HCT116 (cell line): Measurements from ENCODE around the gene FGF8. TPM values are rescaled to one million over a fixed set of nuclear protein-coding genes. Genes with fewer than 3 reads are reported as not detected.

Experiments used
- ATAC-seq: fragments of 200-7000 bp; cut with Tn5 transposase; 2 replicates; pipeline ENCODE4 v1.9.1; 2020; ENCODE audit warnings: mild to moderate bottlenecking, moderate library complexity
- Bru-seq: library from RNA; stranded (reverse); fragments of 400-500 nt; gene quantifications from one replicate; lab custom pipeline; 2021; lab: Mats Ljungman, UMichigan
- BruChase-seq, 2 experiments: library from RNA; stranded (reverse); fragments of 400-500 nt; gene quantifications; one replicate each; lab custom pipeline; 2021; lab: Mats Ljungman, UMichigan
- BruUV-seq: library from RNA; stranded (reverse); fragments of 400-500 nt; replicated peaks from 2 replicates; lab custom pipeline; 2021; lab: Mats Ljungman, UMichigan
- CTCF ChIA-PET: fragments of 300-600 bp; sonication (Branson Sonifier 250); formaldehyde crosslinking; loops from one replicate; lab custom pipeline; 2021; ENCODE audit warnings: antibody characterized with exemption; lab: Charles Lee
- POLR2A ChIA-PET: fragments of 300-600, 350-600 bp; sonication (Branson Sonifier 250); formaldehyde crosslinking; loops from one replicate; lab custom pipeline; 2021; ENCODE audit warnings: antibody characterized with exemption; lab: Charles Lee
- RAD21 ChIA-PET, 2 experiments: fragments of 300-600 bp; sonication (Branson Sonifier 250); formaldehyde crosslinking; loops; one replicate each; lab custom pipeline; 2023; ENCODE audit warnings: low total read pairs in 2 of 2; ENCODE audit not compliant: uncharacterized antibody in 2 of 2, unreplicated experiment in 2 of 2, low non-redundant PET in 1 of 2; lab: Charles Lee
- DNase-seq: peaks from one replicate; pipeline ENCODE4 v3.0.0-alpha.2; 2010; ENCODE audit warnings: low read depth, low spot score
- H2AFZ ChIP-seq: fragments of 200-600 bp; shearing (Covaris generic), sonication (generic); 2 replicates; pipeline ENCODE4 v1.6.1; 2017; ENCODE audit warnings: low read depth, mixed run types, mixed read lengths, antibody characterized with exemption, low read length; ENCODE audit not compliant: poor library complexity, severe bottlenecking
- H3K27ac ChIP-seq: 2 replicates; pipeline ENCODE4 v1.5.1; 2012; ENCODE audit warnings: low read depth, low read length
- H3K27me3 ChIP-seq: fragments of 200-600 bp; sonication (generic); 2 replicates; pipeline ENCODE4 v1.6.1; 2016; ENCODE audit warnings: mixed run types, low read length, mixed read lengths; ENCODE audit not compliant: insufficient read depth
- H3K36me3 ChIP-seq, 2 experiments: fragments of 200-500 bp in 1 of 2; fragments of 200-600 bp in 1 of 2; sonication (Bioruptor generic) in 1 of 2; sonication (generic) in 1 of 2; 2 replicates each; pipeline versions ENCODE4 v1.5.1 to v1.6.1; 2014 to 2016; ENCODE audit warnings: low read length in 2 of 2, inconsistent platforms in 1 of 2, mixed read lengths in 1 of 2, mixed run types in 1 of 2; ENCODE audit not compliant: insufficient read depth in 2 of 2, control insufficient read depth in 1 of 2
- H3K4me1 ChIP-seq, 2 experiments: fragments of 200-600 bp in 1 of 2; sonication (generic) in 1 of 2; 2 replicates each; pipeline versions ENCODE4 v1.5.1 to v1.6.1; 2012 to 2017; ENCODE audit warnings: low read length in 2 of 2, inconsistent platforms in 1 of 2, mild to moderate bottlenecking in 1 of 2, mixed read lengths in 1 of 2, mixed run types in 1 of 2, moderate library complexity in 1 of 2; ENCODE audit not compliant: insufficient read depth in 2 of 2, control insufficient read depth in 1 of 2
- H3K4me2 ChIP-seq: fragments of 200-600 bp; sonication (generic); 2 replicates; pipeline ENCODE4 v1.6.1; 2017; ENCODE audit warnings: mixed run types, low read length, mixed read lengths
- H3K4me3 ChIP-seq, 2 experiments: fragments of 200-600 bp in 1 of 2; sonication (generic) in 1 of 2; replicated peaks in 1 of 2; 2 replicates each; pipeline ENCODE4 v1.5.1; 2011 to 2016; ENCODE audit warnings: low read length in 2 of 2, control low read depth in 1 of 2, low read depth in 1 of 2, mild to moderate bottlenecking in 1 of 2, mixed read lengths in 1 of 2, mixed run types in 1 of 2
- H3K79me2 ChIP-seq: fragments of 200-600 bp; sonication (generic); 2 replicates; pipeline ENCODE4 v1.6.1; 2017; ENCODE audit warnings: mild to moderate bottlenecking, mixed run types, low read length, moderate library complexity, mixed read lengths; ENCODE audit not compliant: insufficient read depth
- H3K9ac ChIP-seq: fragments of 200-600 bp; sonication (generic); 2 replicates; pipeline ENCODE4 v1.6.1; 2016; ENCODE audit warnings: low read length, mixed read lengths
- H3K9me2 ChIP-seq: fragments of 200-600 bp; sonication (generic), shearing (Covaris generic); 2 replicates; pipeline ENCODE4 v1.6.1; 2017; ENCODE audit warnings: mixed run types, mild to moderate bottlenecking, moderate library complexity; ENCODE audit not compliant: insufficient read depth
- H3K9me3 ChIP-seq, 2 experiments: fragments of 200-500 bp in 1 of 2; fragments of 200-600 bp in 1 of 2; sonication (Bioruptor generic) in 1 of 2; sonication (generic) in 1 of 2; 2 replicates each; pipeline ENCODE4 v1.6.1; 2014 to 2017; ENCODE audit warnings: low read length in 2 of 2, mixed read lengths in 2 of 2, inconsistent platforms in 1 of 2, low read depth in 1 of 2, mild to moderate bottlenecking in 1 of 2, mixed run types in 1 of 2, moderate library complexity in 1 of 2; ENCODE audit not compliant: control insufficient read depth in 1 of 2, insufficient read depth in 1 of 2
- H4K20me1 ChIP-seq: fragments of 200-600 bp; sonication (generic), shearing (Covaris generic); 2 replicates; pipeline ENCODE4 v1.6.1; 2017; ENCODE audit warnings: mixed run types, mild to moderate bottlenecking, moderate library complexity; ENCODE audit not compliant: insufficient read depth
- CBX3 ChIP-seq: IDR thresholded peaks from 2 replicates; pipeline ENCODE4 v1.6.1; 2012; ENCODE audit warnings: low read depth
- ELF1 ChIP-seq: IDR thresholded peaks from 2 replicates; pipeline ENCODE4 v1.6.1; 2012; ENCODE audit warnings: low read depth, borderline replicate concordance
- EZH2 ChIP-seq: fragments of 200-600 bp; sonication (generic); IDR thresholded peaks from 2 replicates; pipeline ENCODE4 v1.6.1; 2017; ENCODE audit warnings: antibody characterized with exemption, mixed run types
- EZH2phosphoT487 ChIP-seq: fragments of 200-600 bp; IDR thresholded peaks from 2 replicates; pipeline ENCODE4 v1.6.1; 2018; ENCODE audit warnings: antibody characterized with exemption, borderline replicate concordance
- FOSL1 ChIP-seq: IDR thresholded peaks from 2 replicates; pipeline ENCODE4 v1.6.1; 2012; ENCODE audit warnings: low read depth
- POLR2A ChIP-seq: IDR thresholded peaks from 2 replicates; pipeline ENCODE4 v1.7.0; 2011; ENCODE audit warnings: borderline replicate concordance; ENCODE audit not compliant: insufficient read depth, insufficient read length; ENCODE audit errors: extremely low read depth
- POLR2AphosphoS5 ChIP-seq: IDR thresholded peaks from 2 replicates; pipeline ENCODE4 v1.6.1; 2011; ENCODE audit warnings: mild to moderate bottlenecking, low read depth, low read length, moderate library complexity
- RAD21 ChIP-seq: IDR thresholded peaks from 2 replicates; pipeline ENCODE4 v1.6.1; 2012; ENCODE audit warnings: low read depth, mild to moderate bottlenecking
- YY1 ChIP-seq: IDR thresholded peaks from 2 replicates; pipeline ENCODE4 v1.6.1; 2011; ENCODE audit warnings: low read length, low read depth, moderate library complexity, mild to moderate bottlenecking; ENCODE audit not compliant: insufficient replicate concordance; ENCODE audit errors: extremely low read depth
- ZBTB33 ChIP-seq: IDR thresholded peaks from 2 replicates; pipeline ENCODE4 v1.6.1; 2011; ENCODE audit warnings: mild to moderate bottlenecking, low read length, moderate library complexity; ENCODE audit not compliant: insufficient replicate concordance; ENCODE audit errors: extremely low read depth
- ZFX ChIP-seq: fragments of 450-650 bp; IDR thresholded peaks from 2 replicates; pipeline ENCODE4 v1.6.1; 2017
- ZNF274 ChIP-seq: fragments of 200-500 bp; sonication (Bioruptor generic); IDR thresholded peaks from 2 replicates; pipeline ENCODE4 v1.6.1; 2014; ENCODE audit warnings: mild to moderate bottlenecking, low read depth, low read length, inconsistent platforms
- intact Hi-C: fragments of 100-400 bp; cut with micrococcal nuclease; formaldehyde crosslinking; loops from 2 replicates; pipeline ENCODE4 v1.10.0; 2022
- long read RNA-seq: library from polyadenylated mRNA; unstranded; transcript quantifications from one replicate; pipeline ENCODE4 v2.0.0, GENCODE V29; 2021; ENCODE audit not compliant: unreplicated experiment
- polyA plus RNA-seq: library from polyadenylated mRNA; unstranded; fragments of >200 nt; gene quantifications from 2 replicates; pipeline ENCODE4 v1.2.1, GENCODE V29; 2012; ENCODE audit warnings: missing spikeins
- total RNA-seq: library from RNA; stranded (reverse); gene quantifications from one replicate; pipeline ENCODE4 v1.2.1, GENCODE V29; 2021; ENCODE audit not compliant: unreplicated experiment
- TF ChIP-seq, protein P1 (sequence below), 3 experiments: fragments of 200-600 bp in 1 of 3; sonication (generic) in 1 of 3; IDR thresholded peaks in 2 of 3; conservative IDR thresholded peaks in 1 of 3; 2 replicates each; pipeline ENCODE4 v1.5.1; 2012 to 2017; ENCODE audit warnings: low read depth in 2 of 3, low read length in 2 of 3, antibody characterized with exemption in 1 of 3, borderline replicate concordance in 1 of 3, control low read depth in 1 of 3, mild to moderate bottlenecking in 1 of 3, mixed read lengths in 1 of 3, mixed run types in 1 of 3, moderate library complexity in 1 of 3; ENCODE audit not compliant: insufficient read depth in 1 of 3

The FGF8 gene, protein sequence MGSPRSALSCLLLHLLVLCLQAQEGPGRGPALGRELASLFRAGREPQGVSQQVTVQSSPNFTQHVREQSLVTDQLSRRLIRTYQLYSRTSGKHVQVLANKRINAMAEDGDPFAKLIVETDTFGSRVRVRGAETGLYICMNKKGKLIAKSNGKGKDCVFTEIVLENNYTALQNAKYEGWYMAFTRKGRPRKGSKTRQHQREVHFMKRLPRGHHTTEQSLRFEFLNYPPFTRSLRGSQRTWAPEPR
- total RNA-seq (2.7 TPM), Bru-seq, nascent RNA (percentile 53 among the genes with signal in this experiment), BruChase-seq, experiment 1, labeled RNA remaining after a 6-hour chase (percentile 56 among the genes with signal in this experiment), BruChase-seq, experiment 2, labeled RNA remaining after a 2-hour chase (percentile 49 among the genes with signal in this experiment)
- polyA plus RNA-seq: 1.6 and 1.9 TPM in 2 replicates
- long read RNA-seq, partial matches to known transcripts: 2 of 3 reads
- long read RNA-seq, other reads (novel, unspliced or antisense): 1 of 3 reads

- no peaks in the 10 kb centered on the region for H3K27me3 ChIP-seq
- CTCF ChIA-PET: no interaction called here
- peaks cover 0 to 17% of the 10 kb centered on the region in 2 experiments; a peak in 1 of 4 replicates for H3K36me3 ChIP-seq
- H3K9me2 ChIP-seq: no peaks in the 10 kb centered on the region
- POLR2A ChIA-PET: no interaction called here
- intact Hi-C loops: no loop called here
- DNase-seq (no peak), ATAC-seq (no peak)
- peaks cover 16% of the 10 kb centered on the region; the same call in 1 of the 2 replicates for H3K79me2 ChIP-seq
- H3K9me3 ChIP-seq: no peaks in the 10 kb centered on the region
- RAD21 ChIA-PET: no interaction called here
- no peak within 1 kb of the TSS for H3K4me2 ChIP-seq
- no peak within 1 kb of the TSS for H2AFZ ChIP-seq
- BruUV-seq: no TSS peak
- peaks cover 3% of the 10 kb centered on the region; the same call in 1 of the 2 replicates for H4K20me1 ChIP-seq
- TF ChIP-seq CBX3 (no peak), ELF1 (no peak), YY1 (no peak), ZNF274 (no peak), EZH2 (no peak)
- TF ChIP-seq, all 23 proteins: peak for 0
- Histone ChIP-seq H3K4me1 (peaks cover 6 to 12% of the 10 kb centered on the region in 2 experiments), H3K27ac (no peak within 1 kb of the TSS), H3K4me3 (no peak within 1 kb of the TSS), H3K9ac (no peak within 1 kb of the TSS)
These were observed at the start of gene FGF8 for GRCh38 chr10:101775273-101776160. Gene FGF8, minus strand, starts transcription at chr10:101776114. Its CDS starts 214 bp downstream, at chr10:101775900.

GRCh38 chr10:101824736-101825135 is 48.8 kb upstream of the FGF8 start:
- RAD21 ChIA-PET: no interaction called here
- H2AFZ ChIP-seq: no peak overlapping the region
- TF ChIP-seq POLR2A: no peak
- TF ChIP-seq ZBTB33: no peak
- no peak for TF ChIP-seq POLR2AphosphoS5
- TF ChIP-seq RAD21: no peak
- no peak for TF ChIP-seq EZH2phosphoT487
- TF ChIP-seq ELF1: no peak
- no peak for TF ChIP-seq ZFX
- TF ChIP-seq, protein P1, sequence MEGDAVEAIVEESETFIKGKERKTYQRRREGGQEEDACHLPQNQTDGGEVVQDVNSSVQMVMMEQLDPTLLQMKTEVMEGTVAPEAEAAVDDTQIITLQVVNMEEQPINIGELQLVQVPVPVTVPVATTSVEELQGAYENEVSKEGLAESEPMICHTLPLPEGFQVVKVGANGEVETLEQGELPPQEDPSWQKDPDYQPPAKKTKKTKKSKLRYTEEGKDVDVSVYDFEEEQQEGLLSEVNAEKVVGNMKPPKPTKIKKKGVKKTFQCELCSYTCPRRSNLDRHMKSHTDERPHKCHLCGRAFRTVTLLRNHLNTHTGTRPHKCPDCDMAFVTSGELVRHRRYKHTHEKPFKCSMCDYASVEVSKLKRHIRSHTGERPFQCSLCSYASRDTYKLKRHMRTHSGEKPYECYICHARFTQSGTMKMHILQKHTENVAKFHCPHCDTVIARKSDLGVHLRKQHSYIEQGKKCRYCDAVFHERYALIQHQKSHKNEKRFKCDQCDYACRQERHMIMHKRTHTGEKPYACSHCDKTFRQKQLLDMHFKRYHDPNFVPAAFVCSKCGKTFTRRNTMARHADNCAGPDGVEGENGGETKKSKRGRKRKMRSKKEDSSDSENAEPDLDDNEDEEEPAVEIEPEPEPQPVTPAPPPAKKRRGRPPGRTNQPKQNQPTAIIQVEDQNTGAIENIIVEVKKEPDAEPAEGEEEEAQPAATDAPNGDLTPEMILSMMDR (IDR thresholded peaks at IDR 0.05 in 2 of 3, conservative IDR thresholded peaks at IDR 0.05 in 1 of 3; ENCODE audit: borderline replicate concordance in 1 of 3, insufficient read depth in 1 of 3, low read depth in 2 of 3, low read length in 2 of 3): no peak
- no peak for TF ChIP-seq FOSL1
- TF ChIP-seq EZH2: no peak

More at GRCh38 chr10:101824736-101825135, 48.8 kb upstream of the FGF8 start:
- BruUV-seq: no TSS peak
- no peaks in the 10 kb centered on the region for H3K27me3 ChIP-seq
- no peak overlapping the region for H3K27ac ChIP-seq
- ChIA-PET POLR2A (no interaction called here), CTCF (no interaction called here)
- H3K4me3 ChIP-seq: no peak overlapping the region
- no peak overlapping the region for H3K9ac ChIP-seq
- no peaks in the 10 kb centered on the region for H3K9me3 ChIP-seq
- H4K20me1 ChIP-seq: no peaks in the 10 kb centered on the region
- DNase-seq (no peak), ATAC-seq (no peak)
- no peak overlapping the region for H3K4me2 ChIP-seq
- no peaks in the 10 kb centered on the region for H3K36me3 ChIP-seq
- H3K4me1 ChIP-seq: peaks cover 2 to 6% of the 10 kb centered on the region in 2 experiments; a peak in 3 of 4 replicates
- no peaks in the 10 kb centered on the region for H3K9me2 ChIP-seq
- intact Hi-C loops: no loop called here
- H3K79me2 ChIP-seq: peaks cover 6% of the 10 kb centered on the region
